ENCODE measurements around the gene SPSB1.

DNA sequence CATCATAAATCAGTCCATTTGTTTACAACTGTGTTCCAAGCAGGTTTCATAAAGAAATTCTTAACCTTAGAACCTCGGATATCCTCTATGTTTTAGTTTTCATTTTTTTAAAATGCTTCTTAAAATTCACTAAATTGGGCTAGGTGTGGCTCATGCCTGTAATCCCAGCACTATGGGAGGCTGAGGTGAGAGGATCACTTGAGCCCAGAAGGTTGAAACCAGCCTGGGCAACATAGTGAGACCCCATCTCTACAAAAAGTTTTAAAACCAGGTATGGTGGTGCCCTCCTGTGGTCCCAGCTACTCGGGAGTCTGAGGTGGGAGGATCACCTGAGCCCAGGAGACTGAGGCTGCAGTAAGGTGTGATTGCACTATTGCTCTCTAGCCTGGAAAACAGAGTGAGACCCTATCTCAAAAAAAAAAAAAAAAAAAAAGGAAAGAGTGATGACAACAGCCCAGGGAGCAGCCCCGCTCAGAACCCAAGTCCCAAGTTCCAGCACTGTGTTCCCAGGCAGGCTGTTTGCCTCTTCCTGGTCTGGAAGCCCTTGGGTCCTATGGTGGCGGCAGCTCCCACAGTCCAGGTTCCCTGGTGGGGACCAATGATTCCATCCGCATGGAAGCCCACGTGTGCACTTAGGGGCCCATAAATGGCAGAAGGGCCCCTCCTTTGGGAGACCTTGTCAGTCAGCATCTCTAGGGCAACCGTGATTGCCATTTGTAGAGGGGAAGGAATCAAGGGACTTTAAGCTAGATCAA lies 24.7 kb upstream of the SPSB1 start:
- TF ChIP-seq, protein P1, sequence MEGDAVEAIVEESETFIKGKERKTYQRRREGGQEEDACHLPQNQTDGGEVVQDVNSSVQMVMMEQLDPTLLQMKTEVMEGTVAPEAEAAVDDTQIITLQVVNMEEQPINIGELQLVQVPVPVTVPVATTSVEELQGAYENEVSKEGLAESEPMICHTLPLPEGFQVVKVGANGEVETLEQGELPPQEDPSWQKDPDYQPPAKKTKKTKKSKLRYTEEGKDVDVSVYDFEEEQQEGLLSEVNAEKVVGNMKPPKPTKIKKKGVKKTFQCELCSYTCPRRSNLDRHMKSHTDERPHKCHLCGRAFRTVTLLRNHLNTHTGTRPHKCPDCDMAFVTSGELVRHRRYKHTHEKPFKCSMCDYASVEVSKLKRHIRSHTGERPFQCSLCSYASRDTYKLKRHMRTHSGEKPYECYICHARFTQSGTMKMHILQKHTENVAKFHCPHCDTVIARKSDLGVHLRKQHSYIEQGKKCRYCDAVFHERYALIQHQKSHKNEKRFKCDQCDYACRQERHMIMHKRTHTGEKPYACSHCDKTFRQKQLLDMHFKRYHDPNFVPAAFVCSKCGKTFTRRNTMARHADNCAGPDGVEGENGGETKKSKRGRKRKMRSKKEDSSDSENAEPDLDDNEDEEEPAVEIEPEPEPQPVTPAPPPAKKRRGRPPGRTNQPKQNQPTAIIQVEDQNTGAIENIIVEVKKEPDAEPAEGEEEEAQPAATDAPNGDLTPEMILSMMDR (optimal IDR thresholded peaks at IDR 0.05 in 1 of 3, IDR thresholded peaks at IDR 0.05 in 1 of 3, conservative IDR thresholded peaks at IDR 0.05 in 1 of 3; ENCODE audit: extremely low read depth in 1 of 3, insufficient read depth in 2 of 3, low read length in 3 of 3), result no peak
- TF ChIP-seq EZH2 (IDR thresholded peaks at IDR 0.05; ENCODE audit: low read length), result no peak

All from keratinocyte (primary cell).